Glutamatergic neuron (in vitro differentiated cells): ENCODE data around the gene UBAP2. TPM values are rescaled to one million over a fixed set of nuclear protein-coding genes. Genes with fewer than 3 reads are reported as not detected.

Experiments used
- DNase-seq: peaks from one replicate; pipeline ENCODE4 v3.0.0; 2022
- H3K27ac Mint-ChIP-seq: one replicate; pipeline ENCODE4 v1.8.0; 2020; ENCODE audit warnings: mild to moderate bottlenecking, mixed read lengths, inconsistent platforms; ENCODE audit not compliant: unreplicated experiment
- H3K27me3 Mint-ChIP-seq: one replicate; pipeline ENCODE4 v1.8.0; 2020; ENCODE audit warnings: mild to moderate bottlenecking, moderate library complexity, mixed read lengths, inconsistent platforms; ENCODE audit not compliant: unreplicated experiment
- H3K36me3 Mint-ChIP-seq: one replicate; pipeline ENCODE4 v1.8.0; 2020; ENCODE audit warnings: mild to moderate bottlenecking, mixed read lengths, inconsistent platforms; ENCODE audit not compliant: unreplicated experiment
- H3K4me1 Mint-ChIP-seq: one replicate; pipeline ENCODE4 v1.8.0; 2020; ENCODE audit warnings: mild to moderate bottlenecking, low read depth, mixed read lengths, inconsistent platforms; ENCODE audit not compliant: unreplicated experiment
- H3K4me3 Mint-ChIP-seq: one replicate; pipeline ENCODE4 v1.8.0; 2020; ENCODE audit warnings: mild to moderate bottlenecking, mixed read lengths, inconsistent platforms; ENCODE audit not compliant: unreplicated experiment
- H3K9me3 Mint-ChIP-seq: one replicate; pipeline ENCODE4 v1.8.0; 2020; ENCODE audit warnings: mild to moderate bottlenecking, moderate library complexity, mixed read lengths, inconsistent platforms; ENCODE audit not compliant: unreplicated experiment
- CTCF ChIP-seq: fragments of 200-600 bp; sonication (generic); IDR thresholded peaks from one replicate; pipeline ENCODE4 v1.5.0; 2021; ENCODE audit not compliant: partially characterized antibody, unreplicated experiment
- total RNA-seq: library from RNA; stranded (reverse); fragmentation: NEBNext Ultra II Directional; extraction: Animal tissue kit (Norgen Biotek cat#: 25700); gene quantifications from one replicate; pipeline ENCODE4 v1.2.1, GENCODE V29; 2021; ENCODE audit not compliant: unreplicated experiment

Gene UBAP2
- total RNA-seq, 1 donor from 2014 or later = 65.1 TPM

- Mint-ChIP-seq H3K27me3 (no peaks in the 10 kb centered on the region), H3K36me3 (no peaks in the 10 kb centered on the region), H3K27ac (no peak overlapping the region), H3K9me3 (peaks cover 2% of the 10 kb centered on the region), H3K4me3 (no peak overlapping the region), H3K4me1 (no peaks in the 10 kb centered on the region)
- DNase-seq = no peak
- TF ChIP-seq CTCF = no peak
Measured at GRCh38 chr9:34001298-34001697, 47.4 kb downstream of the UBAP2 start.

DNA sequence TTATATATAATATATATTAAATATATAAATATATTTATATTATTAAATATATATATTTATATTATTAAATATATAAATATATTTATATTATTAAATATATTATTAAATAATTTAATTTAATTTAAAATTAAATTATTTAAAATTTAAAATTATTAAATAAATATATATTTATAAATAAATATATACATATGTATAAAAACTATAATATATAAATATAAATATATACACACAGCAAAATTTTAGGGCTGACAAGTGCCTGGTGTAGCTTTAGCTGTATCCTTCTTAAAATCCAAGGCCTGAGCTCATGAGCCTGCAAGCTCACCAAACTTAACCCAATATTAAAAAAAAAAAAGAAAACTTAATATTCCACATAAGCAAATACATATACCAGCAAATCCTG, 53.2 kb downstream of the UBAP2 start:
- TF ChIP-seq CTCF = no peak
- Mint-ChIP-seq H3K27ac (no peak overlapping the region), H3K36me3 (no peaks in the 10 kb centered on the region), H3K4me3 (no peak overlapping the region), H3K4me1 (no peaks in the 10 kb centered on the region), H3K27me3 (no peaks in the 10 kb centered on the region), H3K9me3 (no peaks in the 10 kb centered on the region)
- DNase-seq = no peak

GRCh38 chr9:33993104-33993503, 55.6 kb downstream of the UBAP2 start:
- Mint-ChIP-seq H3K27me3 (no peaks in the 10 kb centered on the region), H3K4me3 (no peak overlapping the region), H3K4me1 (no peaks in the 10 kb centered on the region), H3K36me3 (no peaks in the 10 kb centered on the region), H3K27ac (no peak overlapping the region), H3K9me3 (no peaks in the 10 kb centered on the region)
- DNase-seq = no peak
- no peak for TF ChIP-seq CTCF

DNA sequence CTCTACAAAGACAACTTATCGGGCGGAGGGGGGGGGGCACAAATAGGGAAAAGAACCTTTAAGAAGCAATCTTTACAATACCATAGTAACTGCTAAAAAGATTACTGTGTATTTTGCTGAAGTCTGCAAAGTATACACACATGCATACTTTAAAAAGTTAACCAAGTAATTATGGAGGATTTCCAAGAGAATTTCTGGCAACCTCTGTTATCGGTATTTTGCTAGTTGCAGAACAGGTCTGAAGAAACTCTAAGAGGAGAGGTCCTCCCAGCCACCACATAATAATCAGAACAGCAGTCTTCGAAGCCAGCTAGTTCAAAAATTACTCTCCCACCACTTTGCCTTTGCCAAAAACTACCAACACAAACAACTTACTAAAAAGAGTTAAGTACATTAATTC, 56.1 kb downstream of the UBAP2 start:
- no peaks in the 10 kb centered on the region for H3K4me1 Mint-ChIP-seq
- H3K27ac Mint-ChIP-seq = no peak overlapping the region
- DNase-seq = no peak
- H3K9me3 Mint-ChIP-seq = no peaks in the 10 kb centered on the region
- TF ChIP-seq CTCF = no peak
- H3K36me3 Mint-ChIP-seq = no peaks in the 10 kb centered on the region
- H3K4me3 Mint-ChIP-seq = no peak overlapping the region
- no peaks in the 10 kb centered on the region for H3K27me3 Mint-ChIP-seq

DNA sequence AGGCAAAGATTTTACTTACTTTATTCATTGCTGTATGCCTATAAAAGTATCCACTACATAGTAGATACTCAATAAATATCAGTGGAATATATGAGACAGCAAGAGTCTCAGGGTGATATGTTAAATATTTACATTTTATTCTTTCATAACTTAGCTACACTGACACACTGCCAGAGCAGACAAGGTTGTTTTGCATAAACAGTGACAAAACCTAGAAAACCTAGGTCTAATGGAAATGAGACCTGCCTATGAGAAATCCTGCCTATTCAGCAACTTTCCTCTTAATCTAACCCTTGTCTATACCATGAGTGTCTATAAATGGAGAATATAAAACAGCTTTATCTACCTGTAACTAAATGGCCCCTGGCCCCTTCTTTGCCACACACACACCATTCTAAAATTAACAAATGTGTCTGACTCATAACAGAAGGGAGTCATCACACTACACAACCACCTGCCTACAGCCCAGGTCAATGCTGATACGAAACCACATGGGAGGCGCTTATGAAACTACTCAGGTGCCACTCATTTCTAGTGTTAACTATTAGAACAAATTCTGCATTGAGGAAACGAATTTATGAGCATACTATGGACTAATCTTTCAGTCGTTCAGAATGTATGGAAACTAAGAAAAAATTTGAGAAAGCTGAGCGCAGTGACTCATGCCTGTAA, 60.3 kb downstream of the UBAP2 start:
- no peaks in the 10 kb centered on the region for H3K4me1 Mint-ChIP-seq
- no peak overlapping the region for H3K4me3 Mint-ChIP-seq
- no peaks in the 10 kb centered on the region for H3K9me3 Mint-ChIP-seq
- no peaks in the 10 kb centered on the region for H3K27me3 Mint-ChIP-seq
- no peak for DNase-seq
- H3K27ac Mint-ChIP-seq = no peak overlapping the region
- TF ChIP-seq CTCF = no peak
- no peaks in the 10 kb centered on the region for H3K36me3 Mint-ChIP-seq
